Activated T-cell treated with anti-CD3 and anti-CD28 coated beads, Interleukin-2, amount 50 U/mL, for 24 hours (primary cell): ENCODE measurements around the gene SAV1.
"Not testable (repeated sequence)": the region's sequence is repeated elsewhere in the genome, so short reads cannot be mapped to it uniquely, and the experiment has no call there.

ENCODE experiments used
- DNase-seq: peaks from one replicate; pipeline ENCODE4 v3.0.0-alpha.2; 2020
- H3K27ac Mint-ChIP-seq: 2 replicates; pipeline ENCODE4 v1.8.0; 2020; ENCODE audit warnings: mild to moderate bottlenecking, mixed read lengths
- H3K27me3 Mint-ChIP-seq: 2 replicates; pipeline ENCODE4 v1.8.0; 2020; ENCODE audit warnings: mixed read lengths
- H3K36me3 Mint-ChIP-seq: 2 replicates; pipeline ENCODE4 v1.8.0; 2020; ENCODE audit warnings: low read depth, mixed read lengths
- H3K4me1 Mint-ChIP-seq: 2 replicates; pipeline ENCODE4 v1.8.0; 2020; ENCODE audit warnings: low read depth, mixed read lengths
- H3K4me3 Mint-ChIP-seq: 2 replicates; pipeline ENCODE4 v1.8.0; 2020; ENCODE audit warnings: mild to moderate bottlenecking, moderate library complexity, mixed read lengths
- H3K9me3 Mint-ChIP-seq: 2 replicates; pipeline ENCODE4 v1.8.0; 2020; ENCODE audit warnings: mixed read lengths

SAV1 gene

GRCh38 chr14:50670866-50671256 is 2.8 kb upstream of the SAV1 start:
- no peak for DNase-seq
- Mint-ChIP-seq H3K4me1 (peaks cover 14% of the 10 kb centered on the region), H3K27me3 (no peaks in the 10 kb centered on the region), H3K9me3 (no peaks in the 10 kb centered on the region), H3K27ac (no peak overlapping the region), H3K36me3 (peaks cover 6% of the 10 kb centered on the region), H3K4me3 (no peak overlapping the region)

- Mint-ChIP-seq H3K4me1 (peaks cover 14% of the 10 kb centered on the region), H3K27me3 (no peaks in the 10 kb centered on the region), H3K4me3 (no peak overlapping the region), H3K9me3 (no peaks in the 10 kb centered on the region), H3K36me3 (peaks cover 7% of the 10 kb centered on the region), H3K27ac (no peak overlapping the region)
- DNase-seq = no peak
Measured at GRCh38 chr14:50670196-50670865, 2.2 kb upstream of the SAV1 start.

- no peaks in the 10 kb centered on the region for H3K27me3 Mint-ChIP-seq
- no peak for DNase-seq
- H3K9me3 Mint-ChIP-seq = no peaks in the 10 kb centered on the region
- H3K4me1 Mint-ChIP-seq = peaks cover 18% of the 10 kb centered on the region
- H3K36me3 Mint-ChIP-seq = peaks cover 14% of the 10 kb centered on the region
- no peak overlapping the region for H3K27ac Mint-ChIP-seq
- H3K4me3 Mint-ChIP-seq = no peak overlapping the region
Measured at GRCh38 chr14:50669441-50669986, 1.4 kb upstream of the SAV1 start.

GRCh38 chr14:50668826-50669143 is 679 bp upstream of the SAV1 start:
- H3K27me3 Mint-ChIP-seq = no peaks in the 10 kb centered on the region
- H3K9me3 Mint-ChIP-seq = no peaks in the 10 kb centered on the region
- H3K27ac Mint-ChIP-seq = no peak overlapping the region
- peaks cover 20% of the 10 kb centered on the region for H3K4me1 Mint-ChIP-seq
- no peak overlapping the region for H3K4me3 Mint-ChIP-seq
- peaks cover 19% of the 10 kb centered on the region for H3K36me3 Mint-ChIP-seq
- DNase-seq = no peak

GRCh38 chr14:50667684-50667995 is 466 bp downstream of the SAV1 start:
- peak overlapping the region; percentile 78 for H3K27ac Mint-ChIP-seq

GRCh38 chr14:50666772-50667683 is 1.1 kb downstream of the SAV1 start:
- H3K4me3 Mint-ChIP-seq = no peak overlapping the region
- DNase-seq = peak; percentile 43

More at GRCh38 chr14:50667684-50667995, 466 bp downstream of the SAV1 start:
- Mint-ChIP-seq H3K4me3 (no peak overlapping the region), H3K4me1 (peaks cover 23% of the 10 kb centered on the region), H3K9me3 (no peaks in the 10 kb centered on the region), H3K36me3 (peaks cover 25% of the 10 kb centered on the region), H3K27me3 (no peaks in the 10 kb centered on the region)
- no peak for DNase-seq

GRCh38 chr14:50665300-50665699 is 2.8 kb downstream of the SAV1 start:
- Mint-ChIP-seq H3K36me3 (peaks cover 36% of the 10 kb centered on the region), H3K4me1 (peaks cover 23% of the 10 kb centered on the region)
- not testable (repeated sequence) for DNase-seq, H3K9me3 Mint-ChIP-seq, H3K27me3 Mint-ChIP-seq, H3K4me3 Mint-ChIP-seq, H3K27ac Mint-ChIP-seq

More at GRCh38 chr14:50666772-50667683, 1.1 kb downstream of the SAV1 start:
- peaks cover 25% of the 10 kb centered on the region for H3K36me3 Mint-ChIP-seq
- no peaks in the 10 kb centered on the region for H3K27me3 Mint-ChIP-seq
- H3K27ac Mint-ChIP-seq = peak overlapping the region; percentile 78
- H3K9me3 Mint-ChIP-seq = no peaks in the 10 kb centered on the region
- peaks cover 23% of the 10 kb centered on the region for H3K4me1 Mint-ChIP-seq

GRCh38 chr14:50664579-50664978 is 3.5 kb downstream of the SAV1 start:
- not testable (repeated sequence) for DNase-seq, H3K9me3 Mint-ChIP-seq, H3K27me3 Mint-ChIP-seq, H3K4me3 Mint-ChIP-seq, H3K27ac Mint-ChIP-seq
- peaks cover 23% of the 10 kb centered on the region for H3K4me1 Mint-ChIP-seq
- peaks cover 36% of the 10 kb centered on the region for H3K36me3 Mint-ChIP-seq

- H3K36me3 Mint-ChIP-seq = peaks cover 21% of the 10 kb centered on the region
- no peaks in the 10 kb centered on the region for H3K9me3 Mint-ChIP-seq
- no peak overlapping the region for H3K27ac Mint-ChIP-seq
- H3K4me3 Mint-ChIP-seq = no peak overlapping the region
- no peak for DNase-seq
- H3K4me1 Mint-ChIP-seq = peaks cover 7% of the 10 kb centered on the region
- H3K27me3 Mint-ChIP-seq = no peaks in the 10 kb centered on the region
Measured at GRCh38 chr14:50659327-50659974, 8.7 kb downstream of the SAV1 start.

GRCh38 chr14:50658203-50658602 is 9.9 kb downstream of the SAV1 start:
- Mint-ChIP-seq H3K4me1 (peaks cover 4% of the 10 kb centered on the region), H3K4me3 (no peak overlapping the region), H3K27me3 (no peaks in the 10 kb centered on the region), H3K27ac (no peak overlapping the region), H3K9me3 (no peaks in the 10 kb centered on the region), H3K36me3 (peaks cover 13% of the 10 kb centered on the region)
- DNase-seq = no peak

- Mint-ChIP-seq H3K27me3 (no peaks in the 10 kb centered on the region), H3K4me3 (no peak overlapping the region)
Measured at GRCh38 chr14:50657753-50658152, 10.4 kb downstream of the SAV1 start.

GRCh38 chr14:50656776-50657175 is 11.3 kb downstream of the SAV1 start:
- Mint-ChIP-seq H3K4me1 (peaks cover 3% of the 10 kb centered on the region), H3K27me3 (no peaks in the 10 kb centered on the region), H3K27ac (no peak overlapping the region), H3K4me3 (no peak overlapping the region), H3K9me3 (no peaks in the 10 kb centered on the region), H3K36me3 (peaks cover 15% of the 10 kb centered on the region)
- DNase-seq = no peak

More at GRCh38 chr14:50657753-50658152, 10.4 kb downstream of the SAV1 start:
- H3K27ac Mint-ChIP-seq = no peak overlapping the region
- no peak for DNase-seq
- no peaks in the 10 kb centered on the region for H3K9me3 Mint-ChIP-seq
- H3K4me1 Mint-ChIP-seq = peaks cover 3% of the 10 kb centered on the region
- H3K36me3 Mint-ChIP-seq = peaks cover 11% of the 10 kb centered on the region

- Mint-ChIP-seq H3K4me3 (no peak overlapping the region), H3K27me3 (no peaks in the 10 kb centered on the region), H3K36me3 (peaks cover 9% of the 10 kb centered on the region), H3K27ac (no peak overlapping the region), H3K4me1 (peaks cover 1% of the 10 kb centered on the region), H3K9me3 (no peaks in the 10 kb centered on the region)
- DNase-seq = no peak
Measured at GRCh38 chr14:50649691-50650090, 18.4 kb downstream of the SAV1 start.

- no peak for DNase-seq
- Mint-ChIP-seq H3K27ac (no peak overlapping the region), H3K9me3 (no peaks in the 10 kb centered on the region), H3K36me3 (peaks cover 18% of the 10 kb centered on the region), H3K27me3 (no peaks in the 10 kb centered on the region), H3K4me1 (no peaks in the 10 kb centered on the region), H3K4me3 (no peak overlapping the region)
Measured at GRCh38 chr14:50647753-50648152, 20.4 kb downstream of the SAV1 start.
